Measurements from ENCODE around the gene SAV1. TPM values are rescaled to one million over a fixed set of nuclear protein-coding genes. Genes with fewer than 3 reads are reported as not detected.

Gene SAV1
- total RNA-seq, 1 experiment from 2014 or later: 64.1 TPM

DNA sequence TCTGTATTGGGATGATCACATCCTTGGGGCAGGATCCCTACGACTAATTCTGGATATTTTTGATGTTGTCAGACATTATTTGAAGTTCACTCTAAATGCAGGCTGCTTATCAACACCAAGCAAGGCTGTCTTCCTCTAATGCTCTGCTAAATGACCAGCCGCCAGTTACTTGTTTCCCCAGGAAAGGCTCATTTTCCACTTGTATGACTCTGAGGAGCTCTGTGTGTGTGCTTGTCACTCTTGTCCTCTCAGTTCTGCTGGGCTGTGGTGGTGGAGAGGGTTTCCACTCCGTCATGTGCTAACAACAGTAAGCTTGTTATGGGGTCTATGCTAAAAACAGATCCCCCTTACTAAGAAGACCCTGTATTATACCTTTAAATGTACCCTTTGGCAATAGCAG lies 66.1 kb downstream of the SAV1 start (continued):
- TF ChIP-seq, protein P1, sequence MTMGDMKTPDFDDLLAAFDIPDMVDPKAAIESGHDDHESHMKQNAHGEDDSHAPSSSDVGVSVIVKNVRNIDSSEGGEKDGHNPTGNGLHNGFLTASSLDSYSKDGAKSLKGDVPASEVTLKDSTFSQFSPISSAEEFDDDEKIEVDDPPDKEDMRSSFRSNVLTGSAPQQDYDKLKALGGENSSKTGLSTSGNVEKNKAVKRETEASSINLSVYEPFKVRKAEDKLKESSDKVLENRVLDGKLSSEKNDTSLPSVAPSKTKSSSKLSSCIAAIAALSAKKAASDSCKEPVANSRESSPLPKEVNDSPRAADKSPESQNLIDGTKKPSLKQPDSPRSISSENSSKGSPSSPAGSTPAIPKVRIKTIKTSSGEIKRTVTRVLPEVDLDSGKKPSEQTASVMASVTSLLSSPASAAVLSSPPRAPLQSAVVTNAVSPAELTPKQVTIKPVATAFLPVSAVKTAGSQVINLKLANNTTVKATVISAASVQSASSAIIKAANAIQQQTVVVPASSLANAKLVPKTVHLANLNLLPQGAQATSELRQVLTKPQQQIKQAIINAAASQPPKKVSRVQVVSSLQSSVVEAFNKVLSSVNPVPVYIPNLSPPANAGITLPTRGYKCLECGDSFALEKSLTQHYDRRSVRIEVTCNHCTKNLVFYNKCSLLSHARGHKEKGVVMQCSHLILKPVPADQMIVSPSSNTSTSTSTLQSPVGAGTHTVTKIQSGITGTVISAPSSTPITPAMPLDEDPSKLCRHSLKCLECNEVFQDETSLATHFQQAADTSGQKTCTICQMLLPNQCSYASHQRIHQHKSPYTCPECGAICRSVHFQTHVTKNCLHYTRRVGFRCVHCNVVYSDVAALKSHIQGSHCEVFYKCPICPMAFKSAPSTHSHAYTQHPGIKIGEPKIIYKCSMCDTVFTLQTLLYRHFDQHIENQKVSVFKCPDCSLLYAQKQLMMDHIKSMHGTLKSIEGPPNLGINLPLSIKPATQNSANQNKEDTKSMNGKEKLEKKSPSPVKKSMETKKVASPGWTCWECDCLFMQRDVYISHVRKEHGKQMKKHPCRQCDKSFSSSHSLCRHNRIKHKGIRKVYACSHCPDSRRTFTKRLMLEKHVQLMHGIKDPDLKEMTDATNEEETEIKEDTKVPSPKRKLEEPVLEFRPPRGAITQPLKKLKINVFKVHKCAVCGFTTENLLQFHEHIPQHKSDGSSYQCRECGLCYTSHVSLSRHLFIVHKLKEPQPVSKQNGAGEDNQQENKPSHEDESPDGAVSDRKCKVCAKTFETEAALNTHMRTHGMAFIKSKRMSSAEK (CRISPR knock-in tag; IDR thresholded peaks at IDR 0.05; ENCODE audit: borderline replicate concordance): no peak
- TF ChIP-seq, protein P2, sequence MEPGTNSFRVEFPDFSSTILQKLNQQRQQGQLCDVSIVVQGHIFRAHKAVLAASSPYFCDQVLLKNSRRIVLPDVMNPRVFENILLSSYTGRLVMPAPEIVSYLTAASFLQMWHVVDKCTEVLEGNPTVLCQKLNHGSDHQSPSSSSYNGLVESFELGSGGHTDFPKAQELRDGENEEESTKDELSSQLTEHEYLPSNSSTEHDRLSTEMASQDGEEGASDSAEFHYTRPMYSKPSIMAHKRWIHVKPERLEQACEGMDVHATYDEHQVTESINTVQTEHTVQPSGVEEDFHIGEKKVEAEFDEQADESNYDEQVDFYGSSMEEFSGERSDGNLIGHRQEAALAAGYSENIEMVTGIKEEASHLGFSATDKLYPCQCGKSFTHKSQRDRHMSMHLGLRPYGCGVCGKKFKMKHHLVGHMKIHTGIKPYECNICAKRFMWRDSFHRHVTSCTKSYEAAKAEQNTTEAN (CRISPR knock-in tag; IDR thresholded peaks at IDR 0.05): no peak
- no peak for TF ChIP-seq OVOL2 (CRISPR knock-in tag; IDR thresholded peaks at IDR 0.05; ENCODE audit: borderline replicate concordance)
- TF ChIP-seq PRRX2 (CRISPR knock-in tag; IDR thresholded peaks at IDR 0.05): no peak
- TF ChIP-seq, protein P3, sequence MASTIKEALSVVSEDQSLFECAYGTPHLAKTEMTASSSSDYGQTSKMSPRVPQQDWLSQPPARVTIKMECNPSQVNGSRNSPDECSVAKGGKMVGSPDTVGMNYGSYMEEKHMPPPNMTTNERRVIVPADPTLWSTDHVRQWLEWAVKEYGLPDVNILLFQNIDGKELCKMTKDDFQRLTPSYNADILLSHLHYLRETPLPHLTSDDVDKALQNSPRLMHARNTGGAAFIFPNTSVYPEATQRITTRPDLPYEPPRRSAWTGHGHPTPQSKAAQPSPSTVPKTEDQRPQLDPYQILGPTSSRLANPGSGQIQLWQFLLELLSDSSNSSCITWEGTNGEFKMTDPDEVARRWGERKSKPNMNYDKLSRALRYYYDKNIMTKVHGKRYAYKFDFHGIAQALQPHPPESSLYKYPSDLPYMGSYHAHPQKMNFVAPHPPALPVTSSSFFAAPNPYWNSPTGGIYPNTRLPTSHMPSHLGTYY (CRISPR knock-in tag; IDR thresholded peaks at IDR 0.05): no peak
- TF ChIP-seq TCF7 (CRISPR knock-in tag; IDR thresholded peaks at IDR 0.05; ENCODE audit: low read depth): no peak
- TF ChIP-seq, protein P4, sequence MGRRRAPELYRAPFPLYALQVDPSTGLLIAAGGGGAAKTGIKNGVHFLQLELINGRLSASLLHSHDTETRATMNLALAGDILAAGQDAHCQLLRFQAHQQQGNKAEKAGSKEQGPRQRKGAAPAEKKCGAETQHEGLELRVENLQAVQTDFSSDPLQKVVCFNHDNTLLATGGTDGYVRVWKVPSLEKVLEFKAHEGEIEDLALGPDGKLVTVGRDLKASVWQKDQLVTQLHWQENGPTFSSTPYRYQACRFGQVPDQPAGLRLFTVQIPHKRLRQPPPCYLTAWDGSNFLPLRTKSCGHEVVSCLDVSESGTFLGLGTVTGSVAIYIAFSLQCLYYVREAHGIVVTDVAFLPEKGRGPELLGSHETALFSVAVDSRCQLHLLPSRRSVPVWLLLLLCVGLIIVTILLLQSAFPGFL (CRISPR knock-in tag; IDR thresholded peaks at IDR 0.05; ENCODE audit: borderline replicate concordance): no peak
- TF ChIP-seq, protein P5, sequence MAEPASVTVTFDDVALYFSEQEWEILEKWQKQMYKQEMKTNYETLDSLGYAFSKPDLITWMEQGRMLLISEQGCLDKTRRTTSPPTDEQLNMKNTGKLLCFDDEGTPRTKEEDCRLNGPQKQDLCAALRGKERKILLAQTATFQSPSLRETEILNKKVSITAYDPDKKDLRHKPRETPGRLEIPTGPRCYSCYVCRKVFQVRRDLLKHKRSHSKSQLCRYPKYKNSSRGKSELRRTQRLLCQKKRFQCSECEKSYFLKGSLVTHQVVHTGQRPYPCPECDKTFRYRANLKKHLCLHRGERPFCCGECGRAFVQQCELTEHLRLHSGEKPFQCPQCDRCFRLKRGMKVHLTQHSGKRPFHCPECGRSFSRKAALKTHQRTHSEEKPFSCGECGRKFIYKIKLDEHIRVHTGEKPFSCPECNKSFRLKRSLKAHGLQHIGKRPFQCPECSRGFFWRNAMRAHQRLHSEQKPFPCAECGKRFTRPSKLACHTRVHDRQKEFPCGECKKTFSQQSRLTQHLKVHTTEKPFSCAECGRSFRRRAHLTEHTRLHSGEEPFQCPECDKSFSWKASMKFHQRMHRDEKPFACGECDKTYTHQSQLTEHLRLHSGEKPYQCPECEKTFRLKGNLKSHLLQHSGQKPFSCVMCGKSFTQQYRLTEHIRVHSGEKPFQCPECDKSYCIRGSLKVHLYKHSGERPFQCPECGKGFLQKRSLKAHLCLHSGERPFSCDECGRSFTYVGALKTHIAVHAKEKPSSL (CRISPR knock-in tag; conservative IDR thresholded peaks at IDR 0.05): no peak
- TF ChIP-seq, protein P6, sequence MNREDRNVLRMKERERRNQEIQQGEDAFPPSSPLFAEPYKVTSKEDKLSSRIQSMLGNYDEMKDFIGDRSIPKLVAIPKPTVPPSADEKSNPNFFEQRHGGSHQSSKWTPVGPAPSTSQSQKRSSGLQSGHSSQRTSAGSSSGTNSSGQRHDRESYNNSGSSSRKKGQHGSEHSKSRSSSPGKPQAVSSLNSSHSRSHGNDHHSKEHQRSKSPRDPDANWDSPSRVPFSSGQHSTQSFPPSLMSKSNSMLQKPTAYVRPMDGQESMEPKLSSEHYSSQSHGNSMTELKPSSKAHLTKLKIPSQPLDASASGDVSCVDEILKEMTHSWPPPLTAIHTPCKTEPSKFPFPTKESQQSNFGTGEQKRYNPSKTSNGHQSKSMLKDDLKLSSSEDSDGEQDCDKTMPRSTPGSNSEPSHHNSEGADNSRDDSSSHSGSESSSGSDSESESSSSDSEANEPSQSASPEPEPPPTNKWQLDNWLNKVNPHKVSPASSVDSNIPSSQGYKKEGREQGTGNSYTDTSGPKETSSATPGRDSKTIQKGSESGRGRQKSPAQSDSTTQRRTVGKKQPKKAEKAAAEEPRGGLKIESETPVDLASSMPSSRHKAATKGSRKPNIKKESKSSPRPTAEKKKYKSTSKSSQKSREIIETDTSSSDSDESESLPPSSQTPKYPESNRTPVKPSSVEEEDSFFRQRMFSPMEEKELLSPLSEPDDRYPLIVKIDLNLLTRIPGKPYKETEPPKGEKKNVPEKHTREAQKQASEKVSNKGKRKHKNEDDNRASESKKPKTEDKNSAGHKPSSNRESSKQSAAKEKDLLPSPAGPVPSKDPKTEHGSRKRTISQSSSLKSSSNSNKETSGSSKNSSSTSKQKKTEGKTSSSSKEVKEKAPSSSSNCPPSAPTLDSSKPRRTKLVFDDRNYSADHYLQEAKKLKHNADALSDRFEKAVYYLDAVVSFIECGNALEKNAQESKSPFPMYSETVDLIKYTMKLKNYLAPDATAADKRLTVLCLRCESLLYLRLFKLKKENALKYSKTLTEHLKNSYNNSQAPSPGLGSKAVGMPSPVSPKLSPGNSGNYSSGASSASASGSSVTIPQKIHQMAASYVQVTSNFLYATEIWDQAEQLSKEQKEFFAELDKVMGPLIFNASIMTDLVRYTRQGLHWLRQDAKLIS (CRISPR knock-in tag; IDR thresholded peaks at IDR 0.05; ENCODE audit: borderline replicate concordance): no peak
- no peak for TF ChIP-seq NFE2L1 (CRISPR knock-in tag; IDR thresholded peaks at IDR 0.05)
- TF ChIP-seq GTF2I (CRISPR knock-in tag; conservative IDR thresholded peaks at IDR 0.05): no peak
- TF ChIP-seq ETV6 (CRISPR knock-in tag; IDR thresholded peaks at IDR 0.05): no peak
- TF ChIP-seq, protein P7, sequence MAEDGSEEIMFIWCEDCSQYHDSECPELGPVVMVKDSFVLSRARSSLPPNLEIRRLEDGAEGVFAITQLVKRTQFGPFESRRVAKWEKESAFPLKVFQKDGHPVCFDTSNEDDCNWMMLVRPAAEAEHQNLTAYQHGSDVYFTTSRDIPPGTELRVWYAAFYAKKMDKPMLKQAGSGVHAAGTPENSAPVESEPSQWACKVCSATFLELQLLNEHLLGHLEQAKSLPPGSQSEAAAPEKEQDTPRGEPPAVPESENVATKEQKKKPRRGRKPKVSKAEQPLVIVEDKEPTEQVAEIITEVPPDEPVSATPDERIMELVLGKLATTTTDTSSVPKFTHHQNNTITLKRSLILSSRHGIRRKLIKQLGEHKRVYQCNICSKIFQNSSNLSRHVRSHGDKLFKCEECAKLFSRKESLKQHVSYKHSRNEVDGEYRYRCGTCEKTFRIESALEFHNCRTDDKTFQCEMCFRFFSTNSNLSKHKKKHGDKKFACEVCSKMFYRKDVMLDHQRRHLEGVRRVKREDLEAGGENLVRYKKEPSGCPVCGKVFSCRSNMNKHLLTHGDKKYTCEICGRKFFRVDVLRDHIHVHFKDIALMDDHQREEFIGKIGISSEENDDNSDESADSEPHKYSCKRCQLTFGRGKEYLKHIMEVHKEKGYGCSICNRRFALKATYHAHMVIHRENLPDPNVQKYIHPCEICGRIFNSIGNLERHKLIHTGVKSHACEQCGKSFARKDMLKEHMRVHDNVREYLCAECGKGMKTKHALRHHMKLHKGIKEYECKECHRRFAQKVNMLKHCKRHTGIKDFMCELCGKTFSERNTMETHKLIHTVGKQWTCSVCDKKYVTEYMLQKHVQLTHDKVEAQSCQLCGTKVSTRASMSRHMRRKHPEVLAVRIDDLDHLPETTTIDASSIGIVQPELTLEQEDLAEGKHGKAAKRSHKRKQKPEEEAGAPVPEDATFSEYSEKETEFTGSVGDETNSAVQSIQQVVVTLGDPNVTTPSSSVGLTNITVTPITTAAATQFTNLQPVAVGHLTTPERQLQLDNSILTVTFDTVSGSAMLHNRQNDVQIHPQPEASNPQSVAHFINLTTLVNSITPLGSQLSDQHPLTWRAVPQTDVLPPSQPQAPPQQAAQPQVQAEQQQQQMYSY (CRISPR knock-in tag; IDR thresholded peaks at IDR 0.05): no peak
- TF ChIP-seq, protein P8, sequence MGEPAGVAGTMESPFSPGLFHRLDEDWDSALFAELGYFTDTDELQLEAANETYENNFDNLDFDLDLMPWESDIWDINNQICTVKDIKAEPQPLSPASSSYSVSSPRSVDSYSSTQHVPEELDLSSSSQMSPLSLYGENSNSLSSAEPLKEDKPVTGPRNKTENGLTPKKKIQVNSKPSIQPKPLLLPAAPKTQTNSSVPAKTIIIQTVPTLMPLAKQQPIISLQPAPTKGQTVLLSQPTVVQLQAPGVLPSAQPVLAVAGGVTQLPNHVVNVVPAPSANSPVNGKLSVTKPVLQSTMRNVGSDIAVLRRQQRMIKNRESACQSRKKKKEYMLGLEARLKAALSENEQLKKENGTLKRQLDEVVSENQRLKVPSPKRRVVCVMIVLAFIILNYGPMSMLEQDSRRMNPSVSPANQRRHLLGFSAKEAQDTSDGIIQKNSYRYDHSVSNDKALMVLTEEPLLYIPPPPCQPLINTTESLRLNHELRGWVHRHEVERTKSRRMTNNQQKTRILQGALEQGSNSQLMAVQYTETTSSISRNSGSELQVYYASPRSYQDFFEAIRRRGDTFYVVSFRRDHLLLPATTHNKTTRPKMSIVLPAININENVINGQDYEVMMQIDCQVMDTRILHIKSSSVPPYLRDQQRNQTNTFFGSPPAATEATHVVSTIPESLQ (CRISPR knock-in tag; IDR thresholded peaks at IDR 0.05): no peak
